ENCODE data around the gene NAP1L1. TPM values are rescaled to one million over a fixed set of nuclear protein-coding genes. Genes with fewer than 3 reads are reported as not detected.
A peak's percentile ranks its signal among the peaks of the same experiment; 100 is the strongest.

Gene NAP1L1
- total RNA-seq, 1 donor: 85.6 TPM

- no peak for DNase-seq (ENCODE audit: low read depth in 2 of 3, low spot score in 2 of 3)
These were observed 60.2 kb downstream of the NAP1L1 start for GRCh38 chr12:76024102-76024781.

GRCh38 chr12:76023069-76023690 is 61.3 kb downstream of the NAP1L1 start:
- no peak for DNase-seq (ENCODE audit: low read depth in 2 of 3, low spot score in 2 of 3)

- no peak for DNase-seq (ENCODE audit: low read depth in 2 of 3, low spot score in 2 of 3)
These were observed 62.0 kb downstream of the NAP1L1 start for GRCh38 chr12:76022506-76022905.

DNA sequence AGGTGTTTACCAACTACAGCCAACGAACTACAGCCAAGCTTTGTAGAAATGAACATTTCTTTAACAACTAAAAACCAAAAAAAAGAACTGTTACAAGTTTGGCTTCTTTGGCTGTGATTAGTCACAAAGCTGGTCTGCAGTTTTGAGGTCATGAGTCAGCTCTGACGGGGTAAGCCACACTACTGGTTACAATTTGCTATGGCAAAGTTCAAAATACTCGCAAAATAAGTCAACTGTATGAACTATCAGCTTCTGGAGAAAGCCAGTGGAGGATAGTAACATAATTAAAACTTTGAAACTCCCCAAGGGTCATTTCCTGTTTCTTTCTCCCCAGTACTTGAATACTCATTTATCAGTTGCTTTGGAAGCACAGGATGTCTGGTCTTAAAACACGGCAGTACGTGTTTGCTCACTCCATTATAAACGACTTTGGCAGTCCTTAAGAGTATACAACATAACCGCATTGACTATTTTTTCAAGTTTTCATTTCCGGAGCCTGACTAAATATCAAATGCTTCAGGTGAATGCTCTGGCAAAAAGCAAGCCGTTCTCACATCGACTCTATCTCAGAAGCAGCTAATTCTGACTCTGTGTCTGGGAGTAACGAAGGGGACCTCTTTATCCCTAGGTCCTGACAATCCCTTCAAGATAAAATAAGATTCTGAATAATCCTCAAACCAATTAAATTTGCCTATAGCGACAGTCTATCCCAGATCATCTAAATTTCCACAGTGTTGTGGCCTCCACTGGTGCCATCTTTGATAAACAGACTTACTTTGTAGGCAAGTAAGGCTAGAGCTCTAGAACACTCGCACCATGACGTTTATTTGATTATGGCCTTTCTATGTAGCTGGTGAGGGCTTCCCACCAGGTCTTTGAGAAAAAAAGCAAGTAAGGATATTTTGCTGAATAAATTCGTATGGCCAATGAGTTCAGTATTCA is 63.5 kb downstream of the NAP1L1 start:
- DNase-seq (ENCODE audit: low read depth in 2 of 3, low spot score in 2 of 3): peak in 2 of 3 donors; percentile 83 to 84

- DNase-seq (ENCODE audit: low read depth in 2 of 3, low spot score in 2 of 3): peak in 2 of 3 donors; percentile 80 to 92
These were observed 64.2 kb downstream of the NAP1L1 start for GRCh38 chr12:76020281-76020680.

DNA sequence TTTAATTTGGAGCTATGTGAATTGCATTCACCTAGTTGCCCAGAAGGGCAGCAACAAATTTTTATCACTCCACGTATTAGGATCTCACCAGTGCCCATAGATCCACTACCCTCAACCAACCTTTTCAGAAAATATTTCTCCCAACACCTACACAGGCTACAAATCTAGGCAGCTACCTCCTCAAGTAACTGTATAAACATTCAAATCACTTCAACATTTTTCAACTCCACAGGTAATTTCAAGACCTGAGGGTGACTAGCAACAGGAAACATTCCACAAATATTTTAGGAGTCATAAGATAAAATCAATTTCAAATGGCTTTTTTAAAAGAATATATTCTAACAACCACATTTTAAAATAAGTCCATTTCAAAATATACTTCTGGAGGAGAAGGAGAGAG is 65.8 kb downstream of the NAP1L1 start:
- DNase-seq (ENCODE audit: low read depth in 2 of 3, low spot score in 2 of 3): no peak

- DNase-seq (ENCODE audit: low read depth in 2 of 3, low spot score in 2 of 3): no peak
These were observed 66.4 kb downstream of the NAP1L1 start for GRCh38 chr12:76018111-76018510.

- no peak for DNase-seq (ENCODE audit: low read depth in 2 of 3, low spot score in 2 of 3)
These were observed 70.5 kb downstream of the NAP1L1 start for GRCh38 chr12:76014007-76014406.

GRCh38 chr12:76013603-76014002 is 70.9 kb downstream of the NAP1L1 start:
- no peak for DNase-seq (ENCODE audit: low read depth in 2 of 3, low spot score in 2 of 3)

DNA sequence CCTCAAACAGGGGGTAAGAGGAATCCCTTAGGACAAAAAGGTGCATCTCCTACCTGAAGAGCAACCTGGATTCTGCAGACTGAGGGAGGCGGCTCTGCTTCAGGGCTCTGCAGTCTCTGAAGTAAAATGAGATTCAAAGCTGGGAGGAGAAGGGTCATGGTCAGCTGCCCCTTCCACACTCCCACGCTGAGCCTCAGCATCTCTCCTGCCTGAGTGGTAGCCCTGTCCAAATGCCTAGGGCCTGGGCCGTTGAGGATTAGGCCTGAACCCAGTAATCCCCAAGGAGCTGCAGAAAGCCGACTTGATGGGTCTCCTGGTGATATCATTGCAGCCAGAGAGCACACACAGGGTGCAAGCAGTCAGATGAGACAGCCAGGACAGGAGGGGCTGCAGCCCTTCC is 71.8 kb downstream of the NAP1L1 start:
- DNase-seq (ENCODE audit: low read depth in 2 of 3, low spot score in 2 of 3): no peak

GRCh38 chr12:76010732-76011458 is 73.6 kb downstream of the NAP1L1 start:
- DNase-seq (ENCODE audit: low read depth in 2 of 3, low spot score in 2 of 3): no peak

DNA sequence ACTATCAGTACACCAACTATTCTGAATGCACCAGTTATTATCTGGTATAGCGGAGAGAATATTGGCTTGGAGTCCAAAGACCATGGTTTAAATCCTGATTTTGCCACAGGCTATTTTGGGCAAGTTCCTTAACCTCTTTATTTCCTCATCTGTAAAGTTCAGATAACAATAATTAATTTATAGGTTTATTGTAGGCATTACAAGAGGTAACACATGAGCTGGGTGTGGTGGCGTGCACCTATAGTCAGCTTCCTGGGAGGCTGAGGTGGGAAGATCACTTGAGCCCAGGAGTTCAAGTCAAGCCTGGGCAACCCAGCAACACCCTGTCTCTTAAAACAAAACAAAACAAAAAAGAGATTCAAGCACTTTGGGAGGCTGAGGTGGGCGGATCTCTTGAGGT is 76.1 kb downstream of the NAP1L1 start:
- DNase-seq (ENCODE audit: low read depth in 2 of 3, low spot score in 2 of 3): no peak

DNA sequence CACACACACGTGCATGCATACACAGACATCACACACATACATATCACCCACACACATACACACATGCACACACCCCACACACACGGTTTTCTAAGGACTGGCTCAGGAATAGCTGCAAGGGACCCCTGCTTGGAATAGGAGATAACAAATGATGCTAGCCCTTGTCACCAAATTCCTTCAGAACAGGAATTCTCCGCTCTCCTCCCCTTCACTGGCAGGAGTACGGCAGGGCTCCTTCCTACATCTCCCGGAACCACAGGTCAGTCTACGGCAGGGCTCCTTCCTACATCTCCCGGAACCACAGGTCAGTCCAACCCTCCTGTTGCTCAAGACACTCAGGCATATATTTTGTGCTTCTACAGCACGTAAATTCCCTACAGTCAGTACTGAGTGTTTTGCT is 76.8 kb downstream of the NAP1L1 start:
- no peak for DNase-seq (ENCODE audit: low read depth in 2 of 3, low spot score in 2 of 3)

DNA sequence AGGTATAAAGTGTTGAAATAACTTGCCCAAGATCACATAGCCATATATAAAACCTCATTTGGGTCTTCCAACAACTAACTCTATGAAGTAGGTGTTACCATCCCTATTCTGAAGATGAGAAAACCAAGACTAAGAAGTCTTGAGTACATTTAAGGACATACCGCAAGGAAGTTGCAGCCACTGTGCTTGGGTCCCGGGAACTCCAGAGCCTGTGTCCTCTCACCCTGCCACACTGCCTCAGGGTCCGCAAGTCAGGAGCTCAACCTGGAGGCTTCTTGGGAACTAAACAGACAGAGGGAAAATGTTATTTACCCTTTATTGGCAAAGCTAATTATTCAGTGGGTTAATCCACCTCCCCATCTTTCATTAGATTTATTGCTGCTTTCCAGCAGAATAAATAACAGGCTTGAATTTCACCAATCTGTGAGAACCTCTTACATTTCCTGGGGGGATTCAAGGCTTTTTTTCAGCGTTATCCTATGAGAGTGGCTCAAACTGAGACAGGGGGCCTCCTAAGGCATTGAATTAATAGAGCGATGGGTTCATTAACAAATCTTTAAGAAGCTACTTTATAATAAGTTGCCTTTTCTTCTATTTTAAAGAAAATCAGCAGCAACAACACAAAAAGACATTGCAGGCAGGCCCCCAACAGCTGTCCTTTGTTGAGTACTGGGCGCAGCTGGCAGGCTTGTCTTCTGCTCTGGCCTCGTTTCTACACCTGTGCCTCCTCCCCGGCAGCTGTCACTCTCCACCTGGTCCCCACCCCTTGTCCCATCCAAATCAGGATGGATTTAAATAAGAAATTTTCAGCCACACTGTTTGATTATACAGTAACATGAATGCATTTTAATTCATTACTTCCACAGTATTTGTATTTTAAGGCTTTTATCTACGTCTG is 78.2 kb downstream of the NAP1L1 start:
- no peak for DNase-seq (ENCODE audit: low read depth in 2 of 3, low spot score in 2 of 3)

GRCh38 chr12:76003355-76003638 is 81.2 kb downstream of the NAP1L1 start:
- no peak for DNase-seq (ENCODE audit: low read depth in 2 of 3, low spot score in 2 of 3)

- DNase-seq (ENCODE audit: low read depth in 2 of 3, low spot score in 2 of 3): no peak
These were observed 81.7 kb downstream of the NAP1L1 start for GRCh38 chr12:76002598-76003354.

DNA sequence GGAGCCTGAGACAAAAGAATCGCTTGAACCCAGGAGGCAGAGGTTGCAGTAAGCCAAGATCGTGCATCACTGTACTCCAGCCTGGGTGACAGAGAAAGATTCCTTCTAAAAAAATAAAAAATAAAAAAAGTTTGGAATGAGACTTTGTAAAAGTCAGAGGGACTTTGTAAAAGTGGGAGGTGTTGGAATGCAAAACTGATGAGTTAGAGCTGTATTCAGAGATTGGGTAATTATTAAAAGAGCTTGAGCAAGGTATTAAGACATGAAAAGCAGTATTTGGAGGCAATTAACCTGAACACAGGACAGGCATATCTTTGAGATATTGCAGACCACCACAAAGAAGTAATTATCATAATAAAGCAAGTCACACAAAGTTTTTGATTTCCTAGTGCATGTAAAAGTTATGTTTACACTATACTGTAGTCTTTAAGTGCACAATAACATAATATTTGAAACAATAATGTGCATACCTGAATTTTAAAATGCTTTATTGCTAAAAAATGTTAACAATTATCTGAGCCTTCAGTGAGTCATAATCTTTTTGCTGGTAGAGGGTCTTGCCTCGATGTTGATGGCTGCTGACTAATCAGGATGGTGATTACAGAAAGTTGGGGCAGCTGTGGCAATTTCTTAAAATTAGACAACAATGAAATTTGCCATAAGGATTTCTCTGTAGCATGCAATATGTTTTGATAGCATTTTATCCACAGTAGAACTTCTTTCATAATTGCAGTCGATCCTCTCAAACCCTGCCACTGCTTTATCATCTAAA is 86.0 kb downstream of the NAP1L1 start:
- no peak for DNase-seq (ENCODE audit: low read depth in 2 of 3, low spot score in 2 of 3)

DNA sequence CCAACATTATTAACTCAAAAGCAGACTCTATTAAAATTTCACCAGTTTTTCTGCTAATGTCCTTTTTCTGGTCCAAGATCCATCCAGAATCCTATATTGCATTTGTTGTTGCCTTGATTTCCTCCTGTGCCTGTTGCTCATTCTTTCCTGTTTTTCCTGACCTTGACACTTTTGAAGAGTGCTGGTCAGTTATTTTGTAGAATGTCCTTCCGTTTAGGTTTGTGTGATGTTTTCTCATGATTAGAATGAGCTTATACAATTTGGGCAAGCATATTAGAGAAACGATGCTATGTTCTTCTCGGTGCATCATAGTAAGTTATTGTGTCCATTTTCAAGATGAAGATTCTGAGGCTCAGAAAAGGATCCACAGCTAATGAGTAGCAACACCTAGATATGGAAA is 86.8 kb downstream of the NAP1L1 start:
- no peak for DNase-seq (ENCODE audit: low read depth in 2 of 3, low spot score in 2 of 3)
